Caco-2 (cell line): ENCODE data around the gene VRK1. TPM values are rescaled to one million over a fixed set of nuclear protein-coding genes. Genes with fewer than 3 reads are reported as not detected.

Experiments
- BruUV-seq: library from RNA; stranded (reverse); fragments of 400-500 nt; replicated peaks from 2 replicates; lab custom pipeline; 2021; lab: Mats Ljungman, UMichigan
- CTCF ChIA-PET: fragments of 300-600 bp; sonication (Branson Sonifier 250); formaldehyde crosslinking; loops from one replicate; lab custom pipeline; 2022; ENCODE audit warnings: antibody characterized with exemption; lab: Charles Lee
- POLR2A ChIA-PET: fragments of 300-600 bp; sonication (Branson Sonifier 250); formaldehyde crosslinking; loops from one replicate; lab custom pipeline; 2022; ENCODE audit warnings: antibody characterized with exemption; lab: Charles Lee
- DNase-seq, 2 experiments: peaks; one replicate each; pipeline versions ENCODE4 v3.0.0 to v3.0.0-alpha.2; 2020 to 2022
- H3K27me3 ChIP-seq: replicated peaks from 2 replicates; pipeline ENCODE4 v1.6.0; 2011; ENCODE audit warnings: low read length; ENCODE audit not compliant: control insufficient read depth, insufficient read depth
- H3K36me3 ChIP-seq: 2 replicates; pipeline ENCODE4 v1.5.1; 2011; ENCODE audit warnings: low read length; ENCODE audit not compliant: control insufficient read depth, insufficient read depth
- H3K4me1 ChIP-seq: fragments of 250-450 bp; sonication (Bioruptor Pico); 2 replicates; pipeline ENCODE4 v1.5.1; 2020; ENCODE audit warnings: mild to moderate bottlenecking
- H3K4me3 ChIP-seq: 2 replicates; pipeline ENCODE4 v1.5.1; 2011; ENCODE audit warnings: low read depth, mild to moderate bottlenecking, control low read depth, low read length
- H3K9me3 ChIP-seq: fragments of 250-450 bp; sonication (Bioruptor Pico); 2 replicates; pipeline ENCODE4 v1.5.1; 2020; ENCODE audit warnings: mild to moderate bottlenecking, moderate library complexity
- H3K27ac Mint-ChIP-seq: one replicate; pipeline ENCODE4 v1.8.0; 2022; ENCODE audit warnings: mixed read lengths; ENCODE audit not compliant: unreplicated experiment
- H3K27me3 Mint-ChIP-seq: one replicate; pipeline ENCODE4 v1.8.0; 2022; ENCODE audit warnings: mixed read lengths; ENCODE audit not compliant: insufficient read depth, unreplicated experiment
- H3K36me3 Mint-ChIP-seq: one replicate; pipeline ENCODE4 v1.8.0; 2022; ENCODE audit warnings: mild to moderate bottlenecking, mixed read lengths; ENCODE audit not compliant: insufficient read depth, unreplicated experiment
- H3K4me1 Mint-ChIP-seq: one replicate; pipeline ENCODE4 v1.8.0; 2022; ENCODE audit warnings: low read depth, mixed read lengths; ENCODE audit not compliant: unreplicated experiment
- H3K4me3 Mint-ChIP-seq: one replicate; pipeline ENCODE4 v1.8.0; 2022; ENCODE audit warnings: mild to moderate bottlenecking, moderate library complexity, mixed read lengths; ENCODE audit not compliant: unreplicated experiment
- H3K9me3 Mint-ChIP-seq: one replicate; pipeline ENCODE4 v1.8.0; 2022; ENCODE audit warnings: mixed read lengths; ENCODE audit not compliant: unreplicated experiment
- CTCF ChIP-seq, 2 experiments: fragments of 200-600 bp in 1 of 2; IDR thresholded peaks; 1 replicate in 1 of 2; 2 replicates in 1 of 2; pipeline versions ENCODE4 v1.5.1 to v1.8.0; 2011 to 2022; ENCODE audit warnings: antibody characterized with exemption in 1 of 2, control low read depth in 1 of 2, inconsistent platforms in 1 of 2, low read depth in 1 of 2, low read length in 1 of 2, mild to moderate bottlenecking in 1 of 2, moderate library complexity in 1 of 2; ENCODE audit not compliant: insufficient read depth in 1 of 2, severe bottlenecking in 1 of 2, unreplicated experiment in 1 of 2
- intact Hi-C: fragments of 100-400 bp; cut with micrococcal nuclease; formaldehyde crosslinking; loops from one replicate; pipeline ENCODE4 v1.10.0; 2022; ENCODE audit not compliant: unreplicated experiment
- total RNA-seq: library from RNA; stranded (reverse); gene quantifications from 2 replicates; pipeline ENCODE4 v1.2.3, GENCODE V29; 2022

Gene VRK1
- total RNA-seq, 1 experiment from 2014 or later: 42.1 TPM

- CTCF ChIA-PET: no interaction called here
- Mint-ChIP-seq H3K4me3 (no peak overlapping the region), H3K4me1 (peaks cover 15% of the 10 kb centered on the region), H3K9me3 (no peaks in the 10 kb centered on the region), H3K36me3 (no peaks in the 10 kb centered on the region), H3K27me3 (no peaks in the 10 kb centered on the region), H3K27ac (no peak overlapping the region)
- no peaks in the 10 kb centered on the region; the same call in 1 of the 2 replicates for H3K27me3 ChIP-seq
- 0 out of 2 replicates have a peak, but pooled peaks cover 10% of the 10 kb centered on the region for H3K4me1 ChIP-seq
- no peaks in the 10 kb centered on the region for H3K9me3 ChIP-seq
- no peak for DNase-seq
- intact Hi-C loops: no loop called here
- no peak overlapping the region for H3K4me3 ChIP-seq
- POLR2A ChIA-PET: no interaction called here
- no peaks in the 10 kb centered on the region for H3K36me3 ChIP-seq
- TF ChIP-seq CTCF (IDR thresholded peaks at IDR 0.05; ENCODE audit: insufficient read depth in 1 of 2, low read depth in 1 of 2, low read length in 1 of 2, severe bottlenecking in 1 of 2, unreplicated experiment in 1 of 2): no peak
- no TSS peak for BruUV-seq
Observed at GRCh38 chr14:96901227-96901626, 104.0 kb downstream of the VRK1 start.

GRCh38 chr14:96902004-96902403, 104.8 kb downstream of the VRK1 start:
- H3K4me3 Mint-ChIP-seq: no peak overlapping the region
- POLR2A ChIA-PET: no interaction called here

GRCh38 chr14:96903444-96904023, 106.4 kb downstream of the VRK1 start:
- Mint-ChIP-seq H3K27me3 (no peaks in the 10 kb centered on the region), H3K9me3 (no peaks in the 10 kb centered on the region), H3K4me1 (peaks cover 15% of the 10 kb centered on the region), H3K27ac (peak overlapping the region; percentile 50), H3K36me3 (no peaks in the 10 kb centered on the region), H3K4me3 (no peak overlapping the region)
- no peaks in the 10 kb centered on the region for H3K36me3 ChIP-seq
- 0 out of 2 replicates have a peak, but pooled peaks cover 10% of the 10 kb centered on the region for H3K4me1 ChIP-seq
- H3K4me3 ChIP-seq: no peak overlapping the region
- no peaks in the 10 kb centered on the region for H3K9me3 ChIP-seq
- no TSS peak for BruUV-seq
- intact Hi-C loops: no loop called here
- ChIA-PET CTCF (no interaction called here), POLR2A (no interaction called here)
- no peak for DNase-seq
- no peak for TF ChIP-seq CTCF (IDR thresholded peaks at IDR 0.05; ENCODE audit: insufficient read depth in 1 of 2, low read depth in 1 of 2, low read length in 1 of 2, severe bottlenecking in 1 of 2, unreplicated experiment in 1 of 2)
- H3K27me3 ChIP-seq: no peaks in the 10 kb centered on the region; the same call in 1 of the 2 replicates

More at GRCh38 chr14:96902004-96902403, 104.8 kb downstream of the VRK1 start:
- no peak overlapping the region for H3K27ac Mint-ChIP-seq
- DNase-seq: no peak
- no peak for TF ChIP-seq CTCF (IDR thresholded peaks at IDR 0.05; ENCODE audit: insufficient read depth in 1 of 2, low read depth in 1 of 2, low read length in 1 of 2, severe bottlenecking in 1 of 2, unreplicated experiment in 1 of 2)
- H3K9me3 ChIP-seq: no peaks in the 10 kb centered on the region
- CTCF ChIA-PET: no interaction called here
- no peaks in the 10 kb centered on the region for H3K9me3 Mint-ChIP-seq
- no peaks in the 10 kb centered on the region for H3K27me3 Mint-ChIP-seq
- H3K4me1 ChIP-seq: 0 out of 2 replicates have a peak, but pooled peaks cover 10% of the 10 kb centered on the region
- no peak overlapping the region for H3K4me3 ChIP-seq
- no peaks in the 10 kb centered on the region for H3K36me3 Mint-ChIP-seq
- no TSS peak for BruUV-seq
- intact Hi-C loops: no loop called here
- peaks cover 15% of the 10 kb centered on the region for H3K4me1 Mint-ChIP-seq
- no peaks in the 10 kb centered on the region; the same call in 1 of the 2 replicates for H3K27me3 ChIP-seq
- H3K36me3 ChIP-seq: no peaks in the 10 kb centered on the region
